Motor neuron (in vitro differentiated cells): ENCODE results near the gene ACOX3. TPM values are rescaled to one million over a fixed set of nuclear protein-coding genes. Genes with fewer than 3 reads are reported as not detected.

Experiments used
- ATAC-seq, 8 experiments: fragments of 200-7000 bp; cut with Tn5 transposase; replicated peaks in 6 of 8; 2 replicates each; pipeline ENCODE4 v1.8.0; 2021; ENCODE audit warnings: mild to moderate bottlenecking in 8 of 8, moderate library complexity in 8 of 8
- H3K27ac ChIP-seq, 2 donors: fragments of 250-450 bp; sonication (Bioruptor Pico); 2 replicates each; pipeline ENCODE4 v1.9.0; 2021; ENCODE audit warnings: antibody characterized with exemption in 2 of 2, mild to moderate bottlenecking in 2 of 2, moderate library complexity in 1 of 2
- H3K4me1 ChIP-seq, 2 donors: fragments of 250-450 bp; sonication (Bioruptor Pico); replicated peaks in 1 of 2; 2 replicates each; pipeline ENCODE4 v1.6.1; 2021; ENCODE audit warnings: antibody characterized with exemption in 2 of 2, mild to moderate bottlenecking in 2 of 2, moderate library complexity in 1 of 2
- H3K4me3 ChIP-seq, 5 donors: fragments of 250-450 bp; sonication (Bioruptor Pico); 2 replicates each; pipeline ENCODE4 v1.9.0; 2021; ENCODE audit warnings: antibody characterized with exemption in 5 of 5, mild to moderate bottlenecking in 5 of 5, moderate library complexity in 4 of 5
- WGBS, 10 experiments: fragments of 450-650 bp; shearing (Covaris generic); methylation state at CpG; one replicate each; pipeline ENCODE4 v1.0.0; 2022; 5-methylcytosine and 5-hydroxymethylcytosine counted together
- in situ Hi-C, 9 experiments: fragments of 400-800 bp; cut with MboI; loops; one replicate each; pipeline ENCODE4 v1.15.0; 2021; ENCODE audit warnings: low sequenced_read_pairs in 9 of 9, low pct_unique_long_range_greater_than_20kb in 2 of 9; ENCODE audit not compliant: unreplicated experiment in 9 of 9
- total RNA-seq, 8 experiments: library from RNA; unstranded; fragments of 300-600 nt; gene quantifications; 2 replicates each; pipeline versions ENCODE4 v1.2.3 to v1.2.4, GENCODE V29; 2022

Gene ACOX3
- total RNA-seq, 8 experiments from 2014 or later, result 6.9 to 19.7 (median 12.6) TPM

DNA sequence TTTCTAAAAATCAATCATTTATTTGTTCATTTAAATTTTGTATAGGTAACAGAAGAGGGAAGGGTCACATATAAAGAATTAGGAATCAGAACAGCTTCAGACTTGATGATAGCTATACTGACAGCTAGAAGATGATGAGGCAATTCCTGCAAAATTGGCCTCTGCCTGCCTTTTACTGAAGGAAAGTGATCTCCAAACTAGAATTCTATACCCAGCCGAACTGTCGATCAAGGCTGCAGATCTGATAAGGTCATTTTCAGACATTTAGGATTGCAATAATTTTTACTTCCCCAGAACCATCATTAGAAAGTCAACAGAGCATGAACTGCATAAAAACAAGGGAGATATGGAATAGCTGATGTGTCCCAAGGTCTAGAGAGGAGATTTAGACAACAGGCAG is 104.7 kb downstream of the ACOX3 start:
- in situ Hi-C loops, result no loop called here
- no peak overlapping the region for H3K4me3 ChIP-seq
- ATAC-seq, result no peak
- 27 to 100% (median 93%) methylated on average over 1 to 2 of the region's 2 CpGs for WGBS, 10 experiments
- H3K4me1 ChIP-seq, result no peaks in the 10 kb centered on the region
- H3K27ac ChIP-seq, result no peak overlapping the region

GRCh38 chr4:8334786-8335460 is 105.6 kb downstream of the ACOX3 start:
- Histone ChIP-seq H3K4me1 (no peaks in the 10 kb centered on the region), H3K4me3 (no peak overlapping the region), H3K27ac (no peak overlapping the region)
- in situ Hi-C loops, result no loop called here
- ATAC-seq, result no peak
- 78 to 100% (median 93%) methylated on average over 1 to 7 of the region's 13 CpGs; no CpG with 5 or more reads in 4 of the 10 experiments for WGBS, 10 experiments

- 72 to 100% (median 87%) methylated on average over 1 to 10 of the region's 14 CpGs for WGBS, 10 experiments
- Histone ChIP-seq H3K4me3 (no peak overlapping the region), H3K27ac (no peak overlapping the region), H3K4me1 (no peaks in the 10 kb centered on the region)
- no peak for ATAC-seq
- in situ Hi-C loops, result no loop called here
Observed at GRCh38 chr4:8333726-8334460, 106.6 kb downstream of the ACOX3 start.

- Histone ChIP-seq H3K4me1 (no peaks in the 10 kb centered on the region), H3K4me3 (no peak overlapping the region), H3K27ac (no peak overlapping the region)
- in situ Hi-C loops, result no loop called here
- 78 to 90% (median 80%) methylated on average over 1 to 2 of the region's 8 CpGs; no CpG with 5 or more reads in 7 of the 10 experiments for WGBS, 10 experiments
- ATAC-seq, result no peak
Observed at GRCh38 chr4:8332891-8333331, 107.6 kb downstream of the ACOX3 start.

GRCh38 chr4:8332038-8332857 is 108.3 kb downstream of the ACOX3 start:
- WGBS, 10 experiments, result 73 to 100% (median 88%) methylated on average over 1 to 6 of the region's 12 CpGs; no CpG with 5 or more reads in 4 of the 10 experiments
- no peak overlapping the region for H3K4me3 ChIP-seq
- ATAC-seq, result no peak
- in situ Hi-C loops, result no loop called here
- H3K27ac ChIP-seq, result no peak overlapping the region
- no peaks in the 10 kb centered on the region for H3K4me1 ChIP-seq

- ATAC-seq, result no peak
- Histone ChIP-seq H3K4me3 (no peak overlapping the region), H3K27ac (no peak overlapping the region), H3K4me1 (no peaks in the 10 kb centered on the region)
- 67 to 94% (median 80%) methylated on average over 1 to 6 of the region's 6 CpGs; no CpG with 5 or more reads in 3 of the 10 experiments for WGBS, 10 experiments
- in situ Hi-C loops, result no loop called here
Observed at GRCh38 chr4:8331575-8331955, 109.0 kb downstream of the ACOX3 start.

DNA sequence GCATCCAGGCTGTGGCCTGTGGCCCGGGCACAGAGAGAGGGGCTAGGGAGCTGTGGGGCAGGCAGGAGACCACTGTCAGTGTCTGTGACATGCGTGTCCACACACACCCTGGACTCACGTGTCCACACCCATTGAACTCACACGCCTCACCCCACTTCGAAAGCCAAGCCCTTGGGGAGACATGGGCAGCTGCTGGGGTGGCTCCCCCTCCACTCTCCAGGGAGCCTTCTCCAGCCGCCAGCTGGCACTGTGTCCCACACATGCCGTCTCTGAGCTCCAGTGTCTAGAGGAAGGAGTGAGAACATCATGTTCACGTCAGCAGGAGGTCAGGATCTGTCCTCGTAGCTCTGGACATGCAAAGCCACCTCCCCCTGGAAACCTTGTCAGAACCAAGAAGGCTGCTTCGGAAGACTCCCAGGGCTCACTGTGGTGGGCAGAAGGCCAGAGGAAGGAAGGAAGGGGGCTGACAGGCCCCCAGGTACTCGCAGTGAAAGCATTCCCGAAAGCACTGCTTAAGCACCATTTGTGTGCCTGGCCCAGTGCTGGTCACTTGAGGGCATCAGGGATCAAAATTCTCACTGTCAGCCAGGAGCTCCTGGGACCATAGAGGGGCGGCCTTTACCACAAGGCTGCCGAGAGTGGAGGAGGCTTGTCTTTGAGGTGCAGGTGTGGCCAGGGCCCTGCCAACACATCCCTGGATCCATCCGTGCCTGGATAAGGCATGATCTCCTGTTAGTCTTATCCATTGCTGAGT is 109.5 kb downstream of the ACOX3 start:
- in situ Hi-C loops, result no loop called here
- WGBS, 10 experiments, result 27 to 89% (median 78%) methylated on average over 1 to 6 of the region's 15 CpGs; no CpG with 5 or more reads in 5 of the 10 experiments
- H3K4me3 ChIP-seq, result no peak overlapping the region
- peak in 2 of 8 experiments; percentile 40 to 84 for ATAC-seq
- H3K4me1 ChIP-seq, result no peaks in the 10 kb centered on the region
- H3K27ac ChIP-seq, result no peak overlapping the region

DNA sequence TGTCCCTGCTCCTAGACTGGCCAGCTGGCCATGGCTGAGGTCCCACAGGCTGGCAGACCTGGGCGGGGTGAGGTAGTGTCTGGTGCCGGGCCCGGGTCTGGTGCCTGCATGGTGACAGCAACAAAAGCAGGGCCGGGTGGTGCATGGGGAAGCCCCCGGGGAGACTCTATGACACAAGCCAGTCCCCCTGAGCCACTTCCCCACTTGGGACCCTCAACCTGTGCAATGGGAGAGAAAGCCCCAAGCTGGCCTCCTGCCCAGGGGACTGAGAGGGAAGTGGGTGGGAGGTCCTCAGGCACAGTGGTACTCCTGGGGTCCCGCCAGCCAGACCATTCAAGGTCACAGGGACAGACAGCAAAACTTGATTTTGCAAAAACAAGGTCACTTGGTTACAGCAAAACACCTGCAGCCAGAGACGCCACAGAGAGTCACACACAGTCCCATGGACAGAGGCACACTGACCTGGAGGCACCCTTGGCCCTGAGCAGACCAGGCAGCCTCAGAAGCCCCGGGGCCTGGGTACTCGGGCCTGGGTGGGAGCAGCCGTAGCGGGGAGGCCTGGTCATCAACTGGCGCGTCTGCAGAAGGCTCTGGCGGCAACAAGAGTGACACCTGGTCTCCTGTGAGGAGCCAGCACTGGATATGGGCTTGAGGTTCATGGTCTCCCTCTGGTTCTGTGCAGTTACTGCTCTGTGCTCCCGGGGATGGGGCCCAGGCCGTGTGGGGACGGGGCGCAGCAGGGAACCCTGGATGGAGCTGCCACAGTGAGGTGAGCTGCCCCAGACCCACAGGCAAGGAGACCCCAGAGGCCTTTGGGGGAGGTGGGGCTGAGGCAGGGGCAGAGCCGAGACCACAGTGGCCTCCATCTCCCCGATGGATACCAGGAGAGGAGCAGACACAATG is 110.4 kb downstream of the ACOX3 start:
- ATAC-seq, result no peak
- no peak overlapping the region for H3K4me3 ChIP-seq
- 33 to 80% (median 68%) methylated on average over 1 to 3 of the region's 20 CpGs; no CpG with 5 or more reads in 4 of the 10 experiments for WGBS, 10 experiments
- no peak overlapping the region for H3K27ac ChIP-seq
- in situ Hi-C loops, result no loop called here
- H3K4me1 ChIP-seq, result no peaks in the 10 kb centered on the region

DNA sequence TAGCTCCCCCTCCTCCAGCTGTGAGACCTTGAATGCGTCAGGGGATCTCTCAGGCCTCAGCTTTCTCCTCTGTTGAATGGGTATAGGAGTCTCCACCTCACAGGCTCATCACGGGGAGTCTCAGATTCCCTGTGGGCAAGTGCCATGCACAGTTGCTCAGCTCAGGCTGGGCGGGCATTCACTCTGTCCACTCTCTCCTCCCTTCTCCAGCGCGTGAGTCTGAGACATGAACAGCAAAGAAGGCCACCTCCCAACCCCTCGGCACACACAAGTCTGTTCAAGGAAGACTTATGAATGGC is 111.0 kb downstream of the ACOX3 start:
- Histone ChIP-seq H3K4me3 (no peak overlapping the region), H3K4me1 (no peaks in the 10 kb centered on the region), H3K27ac (no peak overlapping the region)
- no peak for ATAC-seq
- in situ Hi-C loops, result no loop called here
- WGBS, 10 experiments, result 63 to 100% (median 72%) methylated on average over 2 to 4 of the region's 6 CpGs; no CpG with 5 or more reads in 7 of the 10 experiments

DNA sequence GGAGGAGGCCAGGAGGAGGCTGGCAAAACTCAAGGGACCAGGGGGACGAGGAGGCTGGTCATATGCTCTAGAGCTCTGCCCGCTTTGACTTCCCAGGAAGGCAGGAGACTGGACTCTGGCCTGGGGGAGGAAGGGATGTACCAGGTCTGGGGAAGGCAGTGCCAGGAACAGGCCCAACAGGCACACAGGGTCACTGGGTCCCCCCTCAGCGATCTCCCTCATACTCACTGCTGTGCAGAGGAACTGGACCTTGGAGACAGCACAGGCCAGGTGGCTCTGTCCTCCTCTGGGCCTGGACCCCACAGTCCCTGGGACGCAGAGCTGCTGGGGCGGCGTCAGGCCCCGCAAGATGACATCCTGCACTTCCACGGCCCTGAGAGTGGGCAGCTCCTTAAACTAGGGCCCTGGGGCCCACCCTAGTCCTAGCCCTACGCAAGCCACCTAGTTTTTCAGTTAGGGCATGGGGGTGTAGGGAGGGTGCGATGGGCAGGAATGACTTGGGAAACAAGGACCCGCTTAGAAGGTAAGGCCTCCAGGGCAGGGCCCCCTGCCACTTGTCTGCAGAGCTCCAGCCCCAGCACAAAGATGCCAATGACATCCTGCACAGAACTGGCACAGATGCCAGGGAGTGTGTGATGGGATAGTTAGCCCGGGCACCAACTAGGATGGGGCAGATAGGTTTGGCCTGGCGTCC is 111.5 kb downstream of the ACOX3 start:
- 40 to 81% (median 78%) methylated on average over 1 to 4 of the region's 13 CpGs; no CpG with 5 or more reads in 4 of the 10 experiments for WGBS, 10 experiments
- H3K4me1 ChIP-seq, result no peaks in the 10 kb centered on the region
- no peak overlapping the region for H3K4me3 ChIP-seq
- ATAC-seq, result no peak
- in situ Hi-C loops, result no loop called here
- no peak overlapping the region for H3K27ac ChIP-seq

- Histone ChIP-seq H3K4me3 (no peak overlapping the region), H3K4me1 (no peaks in the 10 kb centered on the region), H3K27ac (no peak overlapping the region)
- 68 to 86% (median 76%) methylated on average over 1 to 2 of the region's 3 CpGs; no CpG with 5 or more reads in 6 of the 10 experiments for WGBS, 10 experiments
- in situ Hi-C loops, result no loop called here
- ATAC-seq, result no peak
Observed at GRCh38 chr4:8328456-8328855, 112.1 kb downstream of the ACOX3 start.
